ENCODE measurements around the gene CACNA2D4.

DNA sequence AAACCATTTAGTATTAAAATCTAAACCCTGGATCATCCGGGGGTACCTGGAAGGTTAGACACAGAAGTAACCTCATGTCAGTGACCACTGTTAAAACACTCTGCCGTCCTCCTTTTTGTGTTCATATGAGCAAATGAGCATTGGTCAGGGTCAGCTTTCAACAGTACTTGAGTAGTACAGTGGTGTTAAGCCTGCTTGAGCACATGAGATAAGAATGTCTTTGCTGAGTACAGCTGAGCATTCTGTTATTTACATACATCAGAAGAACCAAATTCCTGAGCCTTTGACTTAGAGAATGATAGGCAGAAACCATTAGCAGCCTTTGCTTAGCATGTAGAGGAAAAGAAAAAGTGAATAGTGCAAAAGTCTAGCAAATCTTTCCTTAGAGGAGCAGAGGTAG is 136.7 kb downstream of the CACNA2D4 start:
- TF ChIP-seq POLR2A (IDR thresholded peaks at IDR 0.05) (no peak), EP300 (IDR thresholded peaks at IDR 0.05) (no peak)

All from sigmoid colon (tissue), 4 donors.